Stimulated activated CD8-positive, alpha-beta memory T cell treated with anti-CD3 and anti-CD28 coated beads, Interleukin-4, amount 100 ng/mL, for 24 hours (primary cell): ENCODE measurements around the gene HLA-DOA.

Experiments
- DNase-seq: peaks from one replicate; pipeline ENCODE4 v3.0.0-alpha.2; 2020; ENCODE audit warnings: low read depth

The HLA-DOA gene

GRCh38 chr6:32977272-32977952, 32.0 kb downstream of the HLA-DOA start:
- DNase-seq: no peak

GRCh38 chr6:32976334-32977069, 32.9 kb downstream of the HLA-DOA start:
- no peak for DNase-seq

GRCh38 chr6:32975886-32976285, 33.5 kb downstream of the HLA-DOA start:
- DNase-seq: no peak

- DNase-seq: no peak
These were observed 34.7 kb downstream of the HLA-DOA start for GRCh38 chr6:32974541-32975308.

GRCh38 chr6:32974016-32974333, 35.4 kb downstream of the HLA-DOA start:
- no peak for DNase-seq

- DNase-seq: peak; percentile 30
These were observed 36.0 kb downstream of the HLA-DOA start for GRCh38 chr6:32973144-32974015.

GRCh38 chr6:32972353-32973143, 36.8 kb downstream of the HLA-DOA start:
- peak; percentile 40 for DNase-seq

- peak; percentile 98 for DNase-seq
These were observed 37.6 kb downstream of the HLA-DOA start for GRCh38 chr6:32971581-32972352.

GRCh38 chr6:32971242-32971580, 38.2 kb downstream of the HLA-DOA start:
- DNase-seq: no peak

- DNase-seq: peak; percentile 75
These were observed 38.8 kb downstream of the HLA-DOA start for GRCh38 chr6:32970413-32971241.

GRCh38 chr6:32969685-32970412, 39.5 kb downstream of the HLA-DOA start:
- DNase-seq: peak; percentile 64

GRCh38 chr6:32968867-32969684, 40.3 kb downstream of the HLA-DOA start:
- peak; percentile 64 for DNase-seq

- DNase-seq: peak; percentile 96
These were observed 41.1 kb downstream of the HLA-DOA start, which contains the start of gene BRD2 for GRCh38 chr6:32968093-32968866. Gene BRD2 (plus strand): TSS chr6:32968594. CDS start chr6:32972899, 4,305 bp downstream.

GRCh38 chr6:32967151-32968091, 42.0 kb downstream of the HLA-DOA start:
- DNase-seq: no peak

- DNase-seq: no peak
These were observed 44.6 kb downstream of the HLA-DOA start for GRCh38 chr6:32964776-32965175.

- DNase-seq: no peak
These were observed 45.5 kb downstream of the HLA-DOA start for GRCh38 chr6:32963866-32964265.
